SK-N-SH (cell line): Measurements from ENCODE around the gene AUTS2.

Experiments
- RCOR1 ChIP-seq: fragments of 150-350 bp; IDR thresholded peaks from 2 replicates; pipeline ENCODE4 v1.6.1; 2017; ENCODE audit warnings: antibody characterized with exemption, low read length
- ZBTB33 ChIP-seq: IDR thresholded peaks from 2 replicates; pipeline ENCODE4 v1.4.0; 2012; ENCODE audit warnings: low read depth, borderline replicate concordance

DNA sequence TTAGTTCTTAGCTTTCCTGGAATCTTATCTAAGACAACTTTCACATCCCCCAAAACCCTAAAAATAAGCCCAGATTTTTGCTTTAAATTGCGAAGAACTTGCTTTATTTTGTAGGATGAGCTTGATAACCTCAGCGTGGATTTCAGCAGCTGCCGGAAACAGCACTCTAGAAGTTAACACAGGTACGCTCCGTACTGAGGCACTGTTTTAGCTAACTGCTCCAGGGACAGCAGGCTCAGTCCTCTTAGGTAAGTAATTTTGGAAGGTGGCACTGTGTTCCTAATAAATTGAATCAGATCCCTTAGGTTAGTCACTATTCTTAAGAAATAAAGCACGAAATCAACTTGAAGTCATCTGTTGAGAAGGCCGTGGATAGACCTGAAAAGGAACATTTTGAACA, 2.2 kb upstream of the AUTS2 start:
- TF ChIP-seq ZBTB33 (no peak), RCOR1 (no peak)
